Measurements from ENCODE around the gene EPS8L3. TPM values are rescaled to one million over a fixed set of nuclear protein-coding genes. Genes with fewer than 3 reads are reported as not detected.

The EPS8L3 gene
- total RNA-seq, 1 experiment from 2014 or later = 0.96 TPM

DNA sequence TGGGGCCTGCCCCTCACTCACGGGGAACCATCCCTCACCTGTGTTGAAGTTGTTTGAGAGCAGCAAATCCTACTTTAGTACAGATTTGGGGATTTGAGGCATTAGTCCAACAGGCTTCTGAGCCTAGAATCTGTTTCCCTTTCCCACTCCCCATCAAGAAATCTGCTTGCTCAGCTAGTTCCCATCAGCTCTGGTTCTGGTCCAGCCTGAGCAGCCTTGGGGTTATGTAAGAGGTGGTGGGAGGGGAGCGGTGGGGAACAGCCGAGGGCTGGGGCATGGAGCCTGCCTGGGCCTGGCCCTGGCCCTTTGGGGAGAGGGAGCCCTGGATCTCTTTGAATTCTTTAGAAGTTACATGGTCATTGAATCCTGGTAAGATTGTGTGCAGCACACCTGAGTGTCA lies 47.6 kb downstream of the EPS8L3 start:
- intact Hi-C loops (cut with micrococcal nuclease) = loop anchor here (5.0 kb wide), 1 partner anchor 266 kb away; the partner anchor contains the start of gene AHCYL1
- Histone ChIP-seq H3K79me2 (ENCODE audit: insufficient read depth, low read length) (no peaks in the 10 kb centered on the region), H3K4me1 (ENCODE audit: control insufficient read depth in 1 of 2, insufficient read depth in 2 of 2, low read length in 2 of 2) (peaks cover 0 to 14% of the 10 kb centered on the region in 2 experiments; a peak in 2 of 4 replicates), H3K9me2 (ENCODE audit: insufficient read depth) (no peaks in the 10 kb centered on the region), H3K36me3 (ENCODE audit: control insufficient read depth in 1 of 2, insufficient read depth in 2 of 2, low read length in 2 of 2) (no peaks in the 10 kb centered on the region), H3K9ac (ENCODE audit: low read length) (no peak overlapping the region), H3K27me3 (ENCODE audit: insufficient read depth, low read length) (no peaks in the 10 kb centered on the region), H3K4me2 (ENCODE audit: low read length) (no peak overlapping the region), H3K4me3 (replicated peaks in 1 of 2; ENCODE audit: low read depth in 1 of 2, low read length in 2 of 2) (no peak overlapping the region), H3K9me3 (ENCODE audit: control insufficient read depth in 1 of 2, insufficient read depth in 1 of 2, low read depth in 1 of 2, low read length in 2 of 2) (no peaks in the 10 kb centered on the region), H2AFZ (ENCODE audit: low read depth, low read length, poor library complexity, severe bottlenecking) (no peak overlapping the region), H4K20me1 (ENCODE audit: insufficient read depth) (no peaks in the 10 kb centered on the region), H3K27ac (ENCODE audit: low read depth, low read length) (no peak overlapping the region)
- no peak for ATAC-seq
- DNase-seq (ENCODE audit: low read depth, low spot score) = no peak
- ChIA-PET POLR2A (no interaction called here), RAD21 (ENCODE audit: low non-redundant PET in 1 of 2, low total read pairs in 2 of 2, uncharacterized antibody in 2 of 2, unreplicated experiment in 2 of 2) (no interaction called here), CTCF (no interaction called here)
- TF ChIP-seq, protein P1, sequence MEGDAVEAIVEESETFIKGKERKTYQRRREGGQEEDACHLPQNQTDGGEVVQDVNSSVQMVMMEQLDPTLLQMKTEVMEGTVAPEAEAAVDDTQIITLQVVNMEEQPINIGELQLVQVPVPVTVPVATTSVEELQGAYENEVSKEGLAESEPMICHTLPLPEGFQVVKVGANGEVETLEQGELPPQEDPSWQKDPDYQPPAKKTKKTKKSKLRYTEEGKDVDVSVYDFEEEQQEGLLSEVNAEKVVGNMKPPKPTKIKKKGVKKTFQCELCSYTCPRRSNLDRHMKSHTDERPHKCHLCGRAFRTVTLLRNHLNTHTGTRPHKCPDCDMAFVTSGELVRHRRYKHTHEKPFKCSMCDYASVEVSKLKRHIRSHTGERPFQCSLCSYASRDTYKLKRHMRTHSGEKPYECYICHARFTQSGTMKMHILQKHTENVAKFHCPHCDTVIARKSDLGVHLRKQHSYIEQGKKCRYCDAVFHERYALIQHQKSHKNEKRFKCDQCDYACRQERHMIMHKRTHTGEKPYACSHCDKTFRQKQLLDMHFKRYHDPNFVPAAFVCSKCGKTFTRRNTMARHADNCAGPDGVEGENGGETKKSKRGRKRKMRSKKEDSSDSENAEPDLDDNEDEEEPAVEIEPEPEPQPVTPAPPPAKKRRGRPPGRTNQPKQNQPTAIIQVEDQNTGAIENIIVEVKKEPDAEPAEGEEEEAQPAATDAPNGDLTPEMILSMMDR (IDR thresholded peaks at IDR 0.05 in 2 of 3, conservative IDR thresholded peaks at IDR 0.05 in 1 of 3; ENCODE audit: borderline replicate concordance in 1 of 3, insufficient read depth in 1 of 3, low read depth in 2 of 3, low read length in 2 of 3) = no peak
- TF ChIP-seq JUND (IDR thresholded peaks at IDR 0.05) = no peak
- TF ChIP-seq ELF1 (IDR thresholded peaks at IDR 0.05; ENCODE audit: borderline replicate concordance, low read depth) = no peak
- TF ChIP-seq, protein P2, sequence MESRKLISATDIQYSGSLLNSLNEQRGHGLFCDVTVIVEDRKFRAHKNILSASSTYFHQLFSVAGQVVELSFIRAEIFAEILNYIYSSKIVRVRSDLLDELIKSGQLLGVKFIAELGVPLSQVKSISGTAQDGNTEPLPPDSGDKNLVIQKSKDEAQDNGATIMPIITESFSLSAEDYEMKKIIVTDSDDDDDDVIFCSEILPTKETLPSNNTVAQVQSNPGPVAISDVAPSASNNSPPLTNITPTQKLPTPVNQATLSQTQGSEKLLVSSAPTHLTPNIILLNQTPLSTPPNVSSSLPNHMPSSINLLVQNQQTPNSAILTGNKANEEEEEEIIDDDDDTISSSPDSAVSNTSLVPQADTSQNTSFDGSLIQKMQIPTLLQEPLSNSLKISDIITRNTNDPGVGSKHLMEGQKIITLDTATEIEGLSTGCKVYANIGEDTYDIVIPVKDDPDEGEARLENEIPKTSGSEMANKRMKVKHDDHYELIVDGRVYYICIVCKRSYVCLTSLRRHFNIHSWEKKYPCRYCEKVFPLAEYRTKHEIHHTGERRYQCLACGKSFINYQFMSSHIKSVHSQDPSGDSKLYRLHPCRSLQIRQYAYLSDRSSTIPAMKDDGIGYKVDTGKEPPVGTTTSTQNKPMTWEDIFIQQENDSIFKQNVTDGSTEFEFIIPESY (IDR thresholded peaks at IDR 0.05; ENCODE audit: extremely low read depth, insufficient replicate concordance, low read length) = no peak
- no peak for TF ChIP-seq CBX3 (IDR thresholded peaks at IDR 0.05; ENCODE audit: low read depth)
- TF ChIP-seq POLR2A (IDR thresholded peaks at IDR 0.05; ENCODE audit: borderline replicate concordance, extremely low read depth, insufficient read depth, insufficient read length) = no peak
- no peak for TF ChIP-seq ZFX (IDR thresholded peaks at IDR 0.05)
- TF ChIP-seq SIN3A (IDR thresholded peaks at IDR 0.05; ENCODE audit: low read depth) = no peak
- TF ChIP-seq EGR1 (IDR thresholded peaks at IDR 0.05; ENCODE audit: low read depth) = no peak
- no peak for TF ChIP-seq EZH2phosphoT487 (IDR thresholded peaks at IDR 0.05; ENCODE audit: borderline replicate concordance)
- no peak for TF ChIP-seq SRF (IDR thresholded peaks at IDR 0.05; ENCODE audit: low read depth)
- no peak for TF ChIP-seq EZH2 (IDR thresholded peaks at IDR 0.05)
- TF ChIP-seq, protein P3, sequence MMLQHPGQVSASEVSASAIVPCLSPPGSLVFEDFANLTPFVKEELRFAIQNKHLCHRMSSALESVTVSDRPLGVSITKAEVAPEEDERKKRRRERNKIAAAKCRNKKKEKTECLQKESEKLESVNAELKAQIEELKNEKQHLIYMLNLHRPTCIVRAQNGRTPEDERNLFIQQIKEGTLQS (IDR thresholded peaks at IDR 0.05) = no peak
- TF ChIP-seq CEBPB (IDR thresholded peaks at IDR 0.05; ENCODE audit: low read depth) = no peak
- TF ChIP-seq RAD21 (IDR thresholded peaks at IDR 0.05; ENCODE audit: low read depth) = no peak
- TF ChIP-seq POLR2AphosphoS5 (IDR thresholded peaks at IDR 0.05; ENCODE audit: low read depth, low read length) = no peak
- no peak for TF ChIP-seq FOSL1 (IDR thresholded peaks at IDR 0.05; ENCODE audit: low read depth)
- no peak for TF ChIP-seq ZNF274 (IDR thresholded peaks at IDR 0.05; ENCODE audit: low read depth, low read length)
- no peak for TF ChIP-seq TCF7L2 (IDR thresholded peaks at IDR 0.05; ENCODE audit: borderline replicate concordance, extremely low read depth, insufficient read depth, insufficient read length)
- TF ChIP-seq, protein P4, sequence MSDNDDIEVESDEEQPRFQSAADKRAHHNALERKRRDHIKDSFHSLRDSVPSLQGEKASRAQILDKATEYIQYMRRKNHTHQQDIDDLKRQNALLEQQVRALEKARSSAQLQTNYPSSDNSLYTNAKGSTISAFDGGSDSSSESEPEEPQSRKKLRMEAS (IDR thresholded peaks at IDR 0.05) = no peak
- BruUV-seq (replicated peaks) = no TSS peak

Measured in HCT116 (cell line).